Keratinocyte (primary cell): ENCODE results near the gene RGSL1.

Experiments
- EZH2 ChIP-seq: IDR thresholded peaks from one replicate; pipeline ENCODE4 v1.6.1; 2012; ENCODE audit warnings: inconsistent platforms, mild to moderate bottlenecking, low read length, moderate library complexity
- TF ChIP-seq, protein P1 (sequence below), 3 experiments: IDR thresholded peaks in 1 of 3; conservative IDR thresholded peaks in 1 of 3; optimal IDR thresholded peaks in 1 of 3; 2 replicates in 2 of 3; 3 replicates in 1 of 3; pipeline versions ENCODE3 to v1.5.1; 2011; ENCODE audit warnings: low read length in 3 of 3, mild to moderate bottlenecking in 3 of 3, moderate library complexity in 2 of 3, control low read depth in 1 of 3, inconsistent platforms in 1 of 3; ENCODE audit not compliant: insufficient read depth in 2 of 3; ENCODE audit errors: extremely low read depth in 1 of 3

GRCh38 chr1:182599339-182599738, 149.4 kb downstream of the RGSL1 start:
- TF ChIP-seq, protein P1, sequence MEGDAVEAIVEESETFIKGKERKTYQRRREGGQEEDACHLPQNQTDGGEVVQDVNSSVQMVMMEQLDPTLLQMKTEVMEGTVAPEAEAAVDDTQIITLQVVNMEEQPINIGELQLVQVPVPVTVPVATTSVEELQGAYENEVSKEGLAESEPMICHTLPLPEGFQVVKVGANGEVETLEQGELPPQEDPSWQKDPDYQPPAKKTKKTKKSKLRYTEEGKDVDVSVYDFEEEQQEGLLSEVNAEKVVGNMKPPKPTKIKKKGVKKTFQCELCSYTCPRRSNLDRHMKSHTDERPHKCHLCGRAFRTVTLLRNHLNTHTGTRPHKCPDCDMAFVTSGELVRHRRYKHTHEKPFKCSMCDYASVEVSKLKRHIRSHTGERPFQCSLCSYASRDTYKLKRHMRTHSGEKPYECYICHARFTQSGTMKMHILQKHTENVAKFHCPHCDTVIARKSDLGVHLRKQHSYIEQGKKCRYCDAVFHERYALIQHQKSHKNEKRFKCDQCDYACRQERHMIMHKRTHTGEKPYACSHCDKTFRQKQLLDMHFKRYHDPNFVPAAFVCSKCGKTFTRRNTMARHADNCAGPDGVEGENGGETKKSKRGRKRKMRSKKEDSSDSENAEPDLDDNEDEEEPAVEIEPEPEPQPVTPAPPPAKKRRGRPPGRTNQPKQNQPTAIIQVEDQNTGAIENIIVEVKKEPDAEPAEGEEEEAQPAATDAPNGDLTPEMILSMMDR (optimal IDR thresholded peaks at IDR 0.05 in 1 of 3, IDR thresholded peaks at IDR 0.05 in 1 of 3, conservative IDR thresholded peaks at IDR 0.05 in 1 of 3; ENCODE audit: extremely low read depth in 1 of 3, insufficient read depth in 2 of 3, low read length in 3 of 3): peak; percentile 27 to 33 (median 30)
- TF ChIP-seq EZH2: no peak
